ENCODE data around the gene GTF3C5.

The GTF3C5 gene

DNA sequence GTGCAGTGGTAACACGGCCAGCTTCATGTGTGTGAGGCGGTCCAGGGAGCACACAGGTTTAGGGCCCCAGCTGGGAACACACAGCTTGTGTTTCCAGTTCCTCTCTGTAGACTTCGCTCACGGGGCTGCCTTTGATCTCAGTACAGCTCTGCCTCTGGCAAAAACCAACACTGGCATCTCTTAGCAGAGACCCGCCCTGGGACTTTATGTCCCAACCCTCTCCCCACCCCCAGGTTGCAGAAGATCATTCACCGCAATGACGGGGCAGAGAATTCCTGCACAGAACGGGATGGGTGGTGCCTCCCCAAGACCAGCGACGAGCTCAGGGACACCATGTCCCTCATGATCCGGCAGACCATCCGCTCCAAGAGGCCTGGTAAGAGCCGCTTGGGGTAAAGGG is 25.7 kb downstream of the GTF3C5 start:
- Histone ChIP-seq H3K4me3 (ENCODE audit: low read length, poor library complexity, severe bottlenecking) (no peak overlapping the region), H2AFZ (ENCODE audit: low read length) (no peak overlapping the region), H3K4me1 (ENCODE audit: insufficient read depth, low read length, poor library complexity, severe bottlenecking) (peaks cover 52% of the 10 kb centered on the region), H3K9me3 (ENCODE audit: insufficient read depth, low read depth, low read length) (no peaks in the 10 kb centered on the region), H3F3A (ENCODE audit: low read depth) (peaks cover 8% of the 10 kb centered on the region), H3K9ac (ENCODE audit: low read depth, low read length, poor library complexity, severe bottlenecking) (peak overlapping the region; percentile 96), H3K79me2 (ENCODE audit: insufficient read depth, low read length) (peaks cover 4% of the 10 kb centered on the region; the same call in 1 of the 2 replicates), H3K36me3 (ENCODE audit: insufficient read depth, low read length) (peaks cover 59% of the 10 kb centered on the region; the same call in 1 of the 2 replicates), H3K9me2 (replicated peaks; ENCODE audit: low read depth, low read length) (no peaks in the 10 kb centered on the region), H4K20me1 (ENCODE audit: insufficient read depth, low read length, poor library complexity, severe bottlenecking) (no peaks in the 10 kb centered on the region), H3K4me2 (ENCODE audit: low read depth, low read length, poor library complexity, severe bottlenecking) (peak overlapping the region; percentile 6), H3K27me3 (ENCODE audit: insufficient read depth, low read length, poor library complexity, severe bottlenecking) (no peaks in the 10 kb centered on the region)
- no peak for TF ChIP-seq EZH2phosphoT487 (IDR thresholded peaks at IDR 0.05; ENCODE audit: borderline replicate concordance)
- TF ChIP-seq, protein P1, sequence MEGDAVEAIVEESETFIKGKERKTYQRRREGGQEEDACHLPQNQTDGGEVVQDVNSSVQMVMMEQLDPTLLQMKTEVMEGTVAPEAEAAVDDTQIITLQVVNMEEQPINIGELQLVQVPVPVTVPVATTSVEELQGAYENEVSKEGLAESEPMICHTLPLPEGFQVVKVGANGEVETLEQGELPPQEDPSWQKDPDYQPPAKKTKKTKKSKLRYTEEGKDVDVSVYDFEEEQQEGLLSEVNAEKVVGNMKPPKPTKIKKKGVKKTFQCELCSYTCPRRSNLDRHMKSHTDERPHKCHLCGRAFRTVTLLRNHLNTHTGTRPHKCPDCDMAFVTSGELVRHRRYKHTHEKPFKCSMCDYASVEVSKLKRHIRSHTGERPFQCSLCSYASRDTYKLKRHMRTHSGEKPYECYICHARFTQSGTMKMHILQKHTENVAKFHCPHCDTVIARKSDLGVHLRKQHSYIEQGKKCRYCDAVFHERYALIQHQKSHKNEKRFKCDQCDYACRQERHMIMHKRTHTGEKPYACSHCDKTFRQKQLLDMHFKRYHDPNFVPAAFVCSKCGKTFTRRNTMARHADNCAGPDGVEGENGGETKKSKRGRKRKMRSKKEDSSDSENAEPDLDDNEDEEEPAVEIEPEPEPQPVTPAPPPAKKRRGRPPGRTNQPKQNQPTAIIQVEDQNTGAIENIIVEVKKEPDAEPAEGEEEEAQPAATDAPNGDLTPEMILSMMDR (conservative IDR thresholded peaks at IDR 0.05; ENCODE audit: low read length), result no peak

DNA sequence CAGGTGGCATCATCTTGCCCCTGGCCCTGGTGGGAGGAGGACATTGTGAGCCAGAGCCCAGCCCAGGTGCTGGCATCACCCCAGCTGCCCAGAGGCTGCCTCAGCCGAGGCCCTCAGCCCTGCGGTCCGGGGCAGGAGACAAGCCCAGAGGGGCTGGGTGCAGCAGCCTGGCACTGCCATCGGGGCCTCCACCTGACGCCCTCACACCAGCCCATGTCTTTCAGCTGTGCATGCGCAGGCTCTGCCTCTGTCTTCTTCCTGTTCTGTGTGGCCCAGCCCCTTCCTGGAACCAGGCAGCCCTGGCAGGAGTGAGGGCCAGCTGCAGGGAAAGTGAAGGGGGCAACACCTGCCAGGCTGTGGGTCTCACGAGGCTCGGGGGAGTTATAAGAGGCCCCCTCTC is 26.2 kb downstream of the GTF3C5 start:
- Histone ChIP-seq H3K4me1 (ENCODE audit: insufficient read depth, low read length, poor library complexity, severe bottlenecking) (peaks cover 56% of the 10 kb centered on the region), H3K9ac (ENCODE audit: low read depth, low read length, poor library complexity, severe bottlenecking) (peak overlapping the region; percentile 96), H2AFZ (ENCODE audit: low read length) (no peak overlapping the region), H3K4me3 (ENCODE audit: low read length, poor library complexity, severe bottlenecking) (no peak overlapping the region), H4K20me1 (ENCODE audit: insufficient read depth, low read length, poor library complexity, severe bottlenecking) (no peaks in the 10 kb centered on the region), H3K9me3 (ENCODE audit: insufficient read depth, low read depth, low read length) (no peaks in the 10 kb centered on the region), H3K36me3 (ENCODE audit: insufficient read depth, low read length) (peaks cover 54% of the 10 kb centered on the region; the same call in 1 of the 2 replicates), H3K9me2 (replicated peaks; ENCODE audit: low read depth, low read length) (no peaks in the 10 kb centered on the region), H3F3A (ENCODE audit: low read depth) (peaks cover 8% of the 10 kb centered on the region), H3K27me3 (ENCODE audit: insufficient read depth, low read length, poor library complexity, severe bottlenecking) (no peaks in the 10 kb centered on the region), H3K79me2 (ENCODE audit: insufficient read depth, low read length) (peaks cover 5% of the 10 kb centered on the region; the same call in 1 of the 2 replicates), H3K4me2 (ENCODE audit: low read depth, low read length, poor library complexity, severe bottlenecking) (peak overlapping the region; percentile 6)
- TF ChIP-seq, protein P1 (conservative IDR thresholded peaks at IDR 0.05; ENCODE audit: low read length), result no peak
- TF ChIP-seq EZH2phosphoT487 (IDR thresholded peaks at IDR 0.05; ENCODE audit: borderline replicate concordance), result no peak

DNA sequence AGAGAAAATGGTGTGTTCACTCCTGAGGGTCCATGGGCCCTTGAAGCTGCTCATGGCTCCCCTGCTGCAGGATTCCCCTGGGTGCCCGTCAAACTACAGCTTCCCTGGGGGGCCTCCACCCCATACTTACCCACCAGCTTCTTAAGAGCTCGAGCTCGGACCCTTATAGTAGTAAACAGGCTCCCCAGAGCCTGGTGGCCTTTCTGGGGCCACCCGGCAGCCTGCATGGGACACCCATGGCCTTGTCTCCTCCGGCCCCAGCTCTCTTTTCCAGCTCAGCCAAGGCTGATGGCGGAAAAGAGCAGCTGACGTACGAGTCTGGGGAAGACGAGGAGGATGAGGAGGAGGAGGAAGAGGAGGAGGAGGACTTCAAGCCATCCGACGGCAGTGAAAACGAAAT is 26.8 kb downstream of the GTF3C5 start:
- no peak overlapping the region for H2AFZ ChIP-seq (ENCODE audit: low read length)
- no peak overlapping the region for H3K4me2 ChIP-seq (ENCODE audit: low read depth, low read length, poor library complexity, severe bottlenecking)
- TF ChIP-seq, protein P1 (conservative IDR thresholded peaks at IDR 0.05; ENCODE audit: low read length), result no peak
- no peak for TF ChIP-seq EZH2phosphoT487 (IDR thresholded peaks at IDR 0.05; ENCODE audit: borderline replicate concordance)
- H4K20me1 ChIP-seq (ENCODE audit: insufficient read depth, low read length, poor library complexity, severe bottlenecking), result no peaks in the 10 kb centered on the region
- H3K36me3 ChIP-seq (ENCODE audit: insufficient read depth, low read length), result peaks cover 49% of the 10 kb centered on the region; the same call in 1 of the 2 replicates
- peaks cover 5% of the 10 kb centered on the region; the same call in 1 of the 2 replicates for H3K79me2 ChIP-seq (ENCODE audit: insufficient read depth, low read length)
- H3K9ac ChIP-seq (ENCODE audit: low read depth, low read length, poor library complexity, severe bottlenecking), result peak overlapping the region; percentile 96
- H3K4me3 ChIP-seq (ENCODE audit: low read length, poor library complexity, severe bottlenecking), result no peak overlapping the region
- H3K4me1 ChIP-seq (ENCODE audit: insufficient read depth, low read length, poor library complexity, severe bottlenecking), result peaks cover 56% of the 10 kb centered on the region
- H3K27me3 ChIP-seq (ENCODE audit: insufficient read depth, low read length, poor library complexity, severe bottlenecking), result no peaks in the 10 kb centered on the region
- H3K9me2 ChIP-seq (replicated peaks; ENCODE audit: low read depth, low read length), result no peaks in the 10 kb centered on the region
- H3K9me3 ChIP-seq (ENCODE audit: insufficient read depth, low read depth, low read length), result no peaks in the 10 kb centered on the region
- H3F3A ChIP-seq (ENCODE audit: low read depth), result peaks cover 8% of the 10 kb centered on the region

Data from Loucy (cell line).